Jurkat, Clone E6-1 (cell line): Measurements from ENCODE around the gene SP110.

Source experiments
- DNase-seq: peaks from one replicate; pipeline ENCODE4 v3.0.0-alpha.2; 2011; ENCODE audit warnings: low read depth, low spot score
- H3K4me3 ChIP-seq: 2 replicates; pipeline ENCODE4 v1.5.1; 2011; ENCODE audit warnings: mild to moderate bottlenecking, low read length, control low read depth, moderate library complexity

The SP110 gene

GRCh38 chr2:230178546-230179485 is 41.0 kb downstream of the SP110 start:
- DNase-seq, result no peak
- no peak overlapping the region for H3K4me3 ChIP-seq

GRCh38 chr2:230176996-230177395 is 42.8 kb downstream of the SP110 start:
- DNase-seq, result no peak
- no peak overlapping the region for H3K4me3 ChIP-seq

- no peak overlapping the region for H3K4me3 ChIP-seq
- DNase-seq, result no peak
Measured at GRCh38 chr2:230174466-230174865, 45.3 kb downstream of the SP110 start.

GRCh38 chr2:230172852-230173251 is 46.9 kb downstream of the SP110 start:
- no peak overlapping the region for H3K4me3 ChIP-seq
- no peak for DNase-seq

GRCh38 chr2:230172156-230172555 is 47.6 kb downstream of the SP110 start:
- H3K4me3 ChIP-seq, result no peak overlapping the region
- no peak for DNase-seq

GRCh38 chr2:230170532-230170931 is 49.3 kb downstream of the SP110 start:
- DNase-seq, result peak; percentile 85
- no peak overlapping the region for H3K4me3 ChIP-seq

GRCh38 chr2:230166557-230167170 is 53.1 kb downstream of the SP110 start:
- no peak for DNase-seq
- no peak overlapping the region for H3K4me3 ChIP-seq

- no peak for DNase-seq
- no peak overlapping the region for H3K4me3 ChIP-seq
Measured at GRCh38 chr2:230164139-230164538, 55.6 kb downstream of the SP110 start.

GRCh38 chr2:230162981-230163380 is 56.8 kb downstream of the SP110 start:
- no peak overlapping the region for H3K4me3 ChIP-seq
- peak; percentile 5 for DNase-seq

GRCh38 chr2:230161184-230161583 is 58.6 kb downstream of the SP110 start:
- H3K4me3 ChIP-seq, result no peak overlapping the region
- DNase-seq, result no peak

GRCh38 chr2:230160112-230160660 is 59.6 kb downstream of the SP110 start:
- peak; percentile 37 for DNase-seq
- H3K4me3 ChIP-seq, result no peak overlapping the region

- no peak for DNase-seq
- H3K4me3 ChIP-seq, result no peak overlapping the region
Measured at GRCh38 chr2:230158468-230158867, 61.3 kb downstream of the SP110 start.

GRCh38 chr2:230156782-230157699 is 62.7 kb downstream of the SP110 start:
- H3K4me3 ChIP-seq, result no peak overlapping the region
- DNase-seq, result no peak

- no peak for DNase-seq
- H3K4me3 ChIP-seq, result no peak overlapping the region
Measured at GRCh38 chr2:230155359-230155758, 64.4 kb downstream of the SP110 start.

GRCh38 chr2:230153390-230153976 is 66.3 kb downstream of the SP110 start:
- DNase-seq, result no peak
- no peak overlapping the region for H3K4me3 ChIP-seq

- DNase-seq, result no peak
- no peak overlapping the region for H3K4me3 ChIP-seq
Measured at GRCh38 chr2:230152334-230152733, 67.5 kb downstream of the SP110 start.

GRCh38 chr2:230144355-230144754 is 75.4 kb downstream of the SP110 start:
- DNase-seq, result no peak
- no peak overlapping the region for H3K4me3 ChIP-seq

- H3K4me3 ChIP-seq, result no peak overlapping the region
- no peak for DNase-seq
Measured at GRCh38 chr2:230140667-230141066, 79.1 kb downstream of the SP110 start.
